Measurements from ENCODE around the gene SYTL3. TPM values are rescaled to one million over a fixed set of nuclear protein-coding genes. Genes with fewer than 3 reads are reported as not detected.

Gene SYTL3
- total and polyA plus RNA-seq, 9 of the 15 experiments (the other 6 are each of a cell fraction or from before 2014, with no cell fraction given), result 0.04 to 0.46 (median 0.17) TPM; not detected in 1

DNA sequence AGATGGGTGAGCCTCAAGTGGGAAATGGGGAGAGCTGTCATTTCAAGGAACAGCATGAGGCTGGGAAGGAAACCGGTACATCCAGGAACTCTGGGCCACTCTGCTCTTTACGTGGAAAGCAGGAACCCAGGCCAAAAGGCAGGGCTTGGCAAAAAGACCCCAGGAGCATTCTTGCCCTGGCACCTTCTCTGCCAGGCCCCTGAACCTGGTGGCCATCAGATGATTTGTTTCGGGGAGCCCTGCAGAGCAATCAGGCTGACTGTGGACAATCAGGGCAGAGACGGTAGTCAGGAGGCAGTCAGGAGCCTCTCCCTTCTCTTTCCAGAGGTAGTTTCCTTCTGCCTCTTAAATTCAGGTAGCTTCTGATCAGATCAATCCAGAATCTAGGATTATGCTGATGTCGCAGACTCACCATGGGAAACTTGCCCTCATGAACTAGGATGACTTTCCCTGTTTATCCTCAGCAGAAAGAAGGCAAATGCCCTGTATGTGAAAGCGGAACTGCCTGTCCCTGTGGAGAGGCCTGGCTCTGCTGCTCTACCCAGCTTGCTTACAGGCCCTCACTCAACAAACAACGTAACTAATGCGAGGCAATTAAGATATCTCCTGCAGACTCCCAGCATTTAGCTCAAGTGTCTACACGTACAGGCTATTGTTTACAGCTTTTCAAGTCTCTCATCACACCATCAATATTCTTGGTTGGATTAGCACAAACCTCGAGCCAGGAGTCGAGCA lies 132.7 kb downstream of the SYTL3 start:
- H3K4me2 ChIP-seq (ENCODE audit: insufficient read depth, low read length), result no peak overlapping the region
- no peaks in the 10 kb centered on the region for H3K9me3 ChIP-seq (replicated peaks; ENCODE audit: control insufficient read depth, insufficient read depth, low read depth, low read length)
- no peak overlapping the region for H3K27ac ChIP-seq (ENCODE audit: extremely low read depth, low read depth, low read length)
- 90% methylated on average over 11 of the region's 11 CpGs for WGBS (ENCODE audit: insufficient coverage, low coverage, missing lambda C conversion rate)
- no peaks in the 10 kb centered on the region for H3K79me2 ChIP-seq (ENCODE audit: control insufficient read depth, insufficient read depth, low read length)
- peaks cover 92% of the 10 kb centered on the region for H3K36me3 ChIP-seq (ENCODE audit: control insufficient read depth, insufficient read depth, low read length)
- no TSS peak for BruUV-seq (replicated peaks)
- H4K20me1 ChIP-seq (replicated peaks; ENCODE audit: control insufficient read depth, insufficient read depth, low read length), result no peaks in the 10 kb centered on the region
- DNase-seq (ENCODE audit: extremely low read depth in 1 of 4, low spot score in 3 of 4) (no peak), FAIRE-seq (no peak), ATAC-seq (no peak)
- no peak overlapping the region for H3K4me3 ChIP-seq
- H2AFZ ChIP-seq (ENCODE audit: low read depth, low read length), result no peak overlapping the region
- H3K4me1 ChIP-seq (replicated peaks in 1 of 2; ENCODE audit: control insufficient read depth in 2 of 2, insufficient read depth in 2 of 2, low read length in 2 of 2), result no peaks in the 10 kb centered on the region
- POLR2A ChIA-PET, result interaction anchor here (1.1 kb wide), 1 partner anchor 10 kb away, joined by 3 read pairs; no protein-coding TSS in a partner anchor
- no peaks in the 10 kb centered on the region for H3K9me1 ChIP-seq (ENCODE audit: control insufficient read depth, insufficient read depth, low read length)
- in situ Hi-C loops (cut with MboI) (loop anchor here (10.0 kb wide), 1 partner anchor 322 kb away; no protein-coding TSS in a partner anchor), intact Hi-C loops (cut with micrococcal nuclease) (no loop called here)
- no peak overlapping the region for H3K9ac ChIP-seq (ENCODE audit: insufficient read depth in 1 of 2, low read depth in 2 of 2, low read length in 2 of 2)
- CTCF ChIA-PET (ENCODE audit: low intra/inter-chr PET ratio), result no interaction called here
- no peaks in the 10 kb centered on the region for H3K27me3 ChIP-seq (ENCODE audit: control insufficient read depth in 2 of 2, insufficient read depth in 2 of 2, low read length in 2 of 2)
- TF ChIP-seq ZNF134 (CRISPR knock-in tag; conservative IDR thresholded peaks at IDR 0.05) (no peak), ZNF146 (CRISPR knock-in tag; IDR thresholded peaks at IDR 0.05; ENCODE audit: unreplicated experiment) (no peak), FOXP4 (CRISPR knock-in tag; IDR thresholded peaks at IDR 0.05; ENCODE audit: borderline replicate concordance) (no peak), NCOA4 (IDR thresholded peaks at IDR 0.05; ENCODE audit: partially characterized antibody) (no peak), EGR1 (conservative IDR thresholded peaks at IDR 0.05) (no peak), ETV1 (tag; conservative IDR thresholded peaks at IDR 0.05; ENCODE audit: low read depth) (no peak), SAFB (IDR thresholded peaks at IDR 0.05; ENCODE audit: borderline replicate concordance, low read depth, low read length) (no peak), ZBED1 (IDR thresholded peaks at IDR 0.05) (no peak), YBX1 (IDR thresholded peaks at IDR 0.05) (no peak), SMAD4 (CRISPR knock-in tag; conservative IDR thresholded peaks at IDR 0.05) (no peak), NFE2L1 (tag; IDR thresholded peaks at IDR 0.05; ENCODE audit: borderline replicate concordance, low read depth) (no peak), PHF21A (IDR thresholded peaks at IDR 0.05; ENCODE audit: borderline replicate concordance, low read depth) (no peak)
- TF ChIP-seq, protein P1, sequence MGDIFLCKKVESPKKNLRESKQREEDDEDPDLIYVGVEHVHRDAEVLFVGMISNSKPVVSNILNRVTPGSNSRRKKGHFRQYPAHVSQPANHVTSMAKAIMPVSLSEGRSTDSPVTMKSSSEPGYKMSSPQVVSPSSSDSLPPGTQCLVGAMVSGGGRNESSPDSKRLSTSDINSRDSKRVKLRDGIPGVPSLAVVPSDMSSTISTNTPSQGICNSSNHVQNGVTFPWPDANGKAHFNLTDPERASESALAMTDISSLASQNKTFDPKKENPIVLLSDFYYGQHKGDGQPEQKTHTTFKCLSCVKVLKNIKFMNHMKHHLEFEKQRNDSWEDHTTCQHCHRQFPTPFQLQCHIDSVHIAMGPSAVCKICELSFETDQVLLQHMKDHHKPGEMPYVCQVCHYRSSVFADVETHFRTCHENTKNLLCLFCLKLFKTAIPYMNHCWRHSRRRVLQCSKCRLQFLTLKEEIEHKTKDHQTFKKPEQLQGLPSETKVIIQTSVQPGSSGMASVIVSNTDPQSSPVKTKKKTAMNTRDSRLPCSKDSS (IDR thresholded peaks at IDR 0.05; ENCODE audit: low read depth, partially characterized antibody), result no peak
- TF ChIP-seq, protein P2, sequence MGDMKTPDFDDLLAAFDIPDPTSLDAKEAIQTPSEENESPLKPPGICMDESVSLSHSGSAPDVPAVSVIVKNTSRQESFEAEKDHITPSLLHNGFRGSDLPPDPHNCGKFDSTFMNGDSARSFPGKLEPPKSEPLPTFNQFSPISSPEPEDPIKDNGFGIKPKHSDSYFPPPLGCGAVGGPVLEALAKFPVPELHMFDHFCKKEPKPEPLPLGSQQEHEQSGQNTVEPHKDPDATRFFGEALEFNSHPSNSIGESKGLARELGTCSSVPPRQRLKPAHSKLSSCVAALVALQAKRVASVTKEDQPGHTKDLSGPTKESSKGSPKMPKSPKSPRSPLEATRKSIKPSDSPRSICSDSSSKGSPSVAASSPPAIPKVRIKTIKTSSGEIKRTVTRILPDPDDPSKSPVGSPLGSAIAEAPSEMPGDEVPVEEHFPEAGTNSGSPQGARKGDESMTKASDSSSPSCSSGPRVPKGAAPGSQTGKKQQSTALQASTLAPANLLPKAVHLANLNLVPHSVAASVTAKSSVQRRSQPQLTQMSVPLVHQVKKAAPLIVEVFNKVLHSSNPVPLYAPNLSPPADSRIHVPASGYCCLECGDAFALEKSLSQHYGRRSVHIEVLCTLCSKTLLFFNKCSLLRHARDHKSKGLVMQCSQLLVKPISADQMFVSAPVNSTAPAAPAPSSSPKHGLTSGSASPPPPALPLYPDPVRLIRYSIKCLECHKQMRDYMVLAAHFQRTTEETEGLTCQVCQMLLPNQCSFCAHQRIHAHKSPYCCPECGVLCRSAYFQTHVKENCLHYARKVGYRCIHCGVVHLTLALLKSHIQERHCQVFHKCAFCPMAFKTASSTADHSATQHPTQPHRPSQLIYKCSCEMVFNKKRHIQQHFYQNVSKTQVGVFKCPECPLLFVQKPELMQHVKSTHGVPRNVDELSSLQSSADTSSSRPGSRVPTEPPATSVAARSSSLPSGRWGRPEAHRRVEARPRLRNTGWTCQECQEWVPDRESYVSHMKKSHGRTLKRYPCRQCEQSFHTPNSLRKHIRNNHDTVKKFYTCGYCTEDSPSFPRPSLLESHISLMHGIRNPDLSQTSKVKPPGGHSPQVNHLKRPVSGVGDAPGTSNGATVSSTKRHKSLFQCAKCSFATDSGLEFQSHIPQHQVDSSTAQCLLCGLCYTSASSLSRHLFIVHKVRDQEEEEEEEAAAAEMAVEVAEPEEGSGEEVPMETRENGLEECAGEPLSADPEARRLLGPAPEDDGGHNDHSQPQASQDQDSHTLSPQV (IDR thresholded peaks at IDR 0.05), result no peak

Measured in K562 (cell line).